Endothelial cell (in vitro differentiated cells): Measurements from ENCODE around the gene CNTNAP5. TPM values are rescaled to one million over a fixed set of nuclear protein-coding genes. Genes with fewer than 3 reads are reported as not detected.

Experiments used
- DNase-seq: peaks from one replicate; pipeline ENCODE4 v3.0.0; 2021; ENCODE audit warnings: low spot score
- H3K27ac Mint-ChIP-seq: one replicate; pipeline ENCODE4 v1.8.0; 2021; ENCODE audit warnings: mixed read lengths, inconsistent platforms; ENCODE audit not compliant: unreplicated experiment
- H3K27me3 Mint-ChIP-seq: one replicate; pipeline ENCODE4 v1.8.0; 2021; ENCODE audit warnings: mild to moderate bottlenecking, moderate library complexity, mixed read lengths, inconsistent platforms; ENCODE audit not compliant: unreplicated experiment
- H3K36me3 Mint-ChIP-seq: one replicate; pipeline ENCODE4 v1.8.0; 2021; ENCODE audit warnings: mild to moderate bottlenecking, low read depth, mixed read lengths, inconsistent platforms; ENCODE audit not compliant: unreplicated experiment
- H3K4me1 Mint-ChIP-seq: one replicate; pipeline ENCODE4 v1.8.0; 2021; ENCODE audit warnings: mild to moderate bottlenecking, mixed read lengths, inconsistent platforms; ENCODE audit not compliant: unreplicated experiment
- H3K4me3 Mint-ChIP-seq: one replicate; pipeline ENCODE4 v1.8.0; 2021; ENCODE audit warnings: mild to moderate bottlenecking, mixed read lengths, inconsistent platforms; ENCODE audit not compliant: unreplicated experiment
- H3K9me3 Mint-ChIP-seq: one replicate; pipeline ENCODE4 v1.8.0; 2021; ENCODE audit warnings: mixed read lengths, inconsistent platforms; ENCODE audit not compliant: unreplicated experiment
- total RNA-seq: library from RNA; stranded (reverse); fragmentation: NEBNext Ultra II Directional; extraction: Animal tissue kit (Norgen Biotek cat#: 25700); gene quantifications from one replicate; pipeline ENCODE4 v1.2.1, GENCODE V29; 2021; ENCODE audit not compliant: unreplicated experiment
- TF ChIP-seq, protein P1 (sequence below): fragments of 200-600 bp; sonication (generic); IDR thresholded peaks from one replicate; pipeline ENCODE4 v1.5.0; 2021; ENCODE audit warnings: antibody characterized with exemption; ENCODE audit not compliant: unreplicated experiment

Gene CNTNAP5
- total RNA-seq, 1 donor from 2014 or later, result 5.0 TPM

DNA sequence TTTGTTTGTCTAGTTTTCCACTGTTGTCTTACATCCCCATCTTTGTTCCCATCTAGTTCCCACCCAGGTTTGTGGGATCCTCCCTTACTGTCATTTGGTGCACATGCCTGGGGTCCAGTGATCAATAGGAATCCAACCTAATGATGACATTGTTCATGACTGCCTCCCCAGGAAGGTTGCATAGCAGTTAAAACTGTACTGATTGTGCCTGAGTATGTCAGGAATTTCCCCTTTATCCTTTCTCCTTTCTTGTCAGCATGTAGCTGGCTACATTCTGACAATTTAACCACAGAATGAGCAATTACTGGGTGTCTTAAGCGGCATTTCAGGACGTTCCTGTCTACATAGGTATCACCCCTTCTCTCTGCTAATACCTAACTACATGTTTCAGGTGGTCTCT is 653.0 kb downstream of the CNTNAP5 start:
- no peaks in the 10 kb centered on the region for H3K4me1 Mint-ChIP-seq
- H3K27me3 Mint-ChIP-seq, result peaks cover 3% of the 10 kb centered on the region
- peaks cover 6% of the 10 kb centered on the region for H3K36me3 Mint-ChIP-seq
- no peak overlapping the region for H3K27ac Mint-ChIP-seq
- no peaks in the 10 kb centered on the region for H3K9me3 Mint-ChIP-seq
- H3K4me3 Mint-ChIP-seq, result no peak overlapping the region
- no peak for DNase-seq
- TF ChIP-seq, protein P1, sequence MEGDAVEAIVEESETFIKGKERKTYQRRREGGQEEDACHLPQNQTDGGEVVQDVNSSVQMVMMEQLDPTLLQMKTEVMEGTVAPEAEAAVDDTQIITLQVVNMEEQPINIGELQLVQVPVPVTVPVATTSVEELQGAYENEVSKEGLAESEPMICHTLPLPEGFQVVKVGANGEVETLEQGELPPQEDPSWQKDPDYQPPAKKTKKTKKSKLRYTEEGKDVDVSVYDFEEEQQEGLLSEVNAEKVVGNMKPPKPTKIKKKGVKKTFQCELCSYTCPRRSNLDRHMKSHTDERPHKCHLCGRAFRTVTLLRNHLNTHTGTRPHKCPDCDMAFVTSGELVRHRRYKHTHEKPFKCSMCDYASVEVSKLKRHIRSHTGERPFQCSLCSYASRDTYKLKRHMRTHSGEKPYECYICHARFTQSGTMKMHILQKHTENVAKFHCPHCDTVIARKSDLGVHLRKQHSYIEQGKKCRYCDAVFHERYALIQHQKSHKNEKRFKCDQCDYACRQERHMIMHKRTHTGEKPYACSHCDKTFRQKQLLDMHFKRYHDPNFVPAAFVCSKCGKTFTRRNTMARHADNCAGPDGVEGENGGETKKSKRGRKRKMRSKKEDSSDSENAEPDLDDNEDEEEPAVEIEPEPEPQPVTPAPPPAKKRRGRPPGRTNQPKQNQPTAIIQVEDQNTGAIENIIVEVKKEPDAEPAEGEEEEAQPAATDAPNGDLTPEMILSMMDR, result no peak

DNA sequence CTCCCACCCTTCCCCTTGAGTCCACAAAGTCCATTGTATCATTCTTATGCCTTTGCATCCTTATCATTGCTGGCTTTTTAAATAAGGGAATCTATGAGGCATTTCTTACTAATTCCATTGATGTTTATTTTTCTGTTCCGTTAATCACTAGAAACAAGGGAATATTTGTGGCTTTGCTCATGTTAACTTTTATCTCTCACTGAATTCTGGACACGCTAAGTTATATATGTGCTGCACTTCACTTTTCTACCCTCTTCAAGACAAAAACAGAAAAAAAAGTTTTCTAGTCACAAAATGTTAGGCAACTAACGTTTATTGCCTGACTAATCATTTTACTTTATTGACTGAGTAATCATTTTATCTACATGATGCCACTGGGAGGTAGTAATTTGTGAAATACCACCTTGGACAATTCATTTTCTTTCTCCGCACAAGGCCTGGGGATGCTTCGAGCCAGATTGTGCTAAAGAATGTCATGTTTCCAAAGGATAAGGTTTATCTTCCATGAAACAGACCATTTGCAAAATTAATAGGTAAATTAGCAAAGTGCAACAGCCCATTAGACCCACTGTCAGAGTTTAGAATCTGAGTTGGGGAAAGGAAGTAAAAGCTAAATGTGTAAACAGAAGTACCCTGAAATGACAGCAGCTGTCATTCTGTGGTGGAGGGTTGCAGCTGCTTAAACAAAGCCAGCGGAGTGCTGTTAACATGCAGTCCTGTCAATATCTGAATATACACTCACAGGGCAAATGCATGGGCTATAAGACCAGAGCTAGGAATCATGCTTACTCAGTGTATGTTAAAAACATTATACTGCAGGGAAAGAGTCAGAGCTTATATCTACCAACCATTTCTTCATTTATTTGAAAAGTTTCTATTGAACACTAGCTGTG is 658.7 kb downstream of the CNTNAP5 start:
- no peak overlapping the region for H3K27ac Mint-ChIP-seq
- no peak overlapping the region for H3K4me3 Mint-ChIP-seq
- peaks cover 2% of the 10 kb centered on the region for H3K4me1 Mint-ChIP-seq
- TF ChIP-seq, protein P1, result no peak
- no peaks in the 10 kb centered on the region for H3K36me3 Mint-ChIP-seq
- H3K9me3 Mint-ChIP-seq, result no peaks in the 10 kb centered on the region
- DNase-seq, result no peak
- peaks cover 3% of the 10 kb centered on the region for H3K27me3 Mint-ChIP-seq

DNA sequence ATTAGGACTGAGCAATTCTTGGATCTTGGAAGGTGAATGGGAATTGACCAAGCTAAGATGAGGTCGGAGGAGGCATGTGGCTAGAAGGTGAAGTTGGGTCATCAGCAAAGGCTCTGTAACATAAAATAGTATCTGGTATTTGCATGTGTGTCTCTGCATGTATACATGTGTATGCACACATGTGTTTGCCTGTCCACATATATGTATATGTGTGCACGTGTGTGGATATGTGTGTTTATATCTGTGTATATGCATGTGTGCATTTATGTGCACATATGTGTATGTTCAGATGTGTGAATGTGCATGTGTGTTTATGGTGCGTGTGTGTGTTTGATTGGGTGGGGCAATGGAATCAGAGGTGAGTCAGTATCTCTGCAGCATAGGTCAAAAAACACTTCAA is 664.3 kb downstream of the CNTNAP5 start:
- no peaks in the 10 kb centered on the region for H3K9me3 Mint-ChIP-seq
- DNase-seq, result no peak
- no peaks in the 10 kb centered on the region for H3K27me3 Mint-ChIP-seq
- H3K4me1 Mint-ChIP-seq, result peaks cover 2% of the 10 kb centered on the region
- no peak overlapping the region for H3K27ac Mint-ChIP-seq
- TF ChIP-seq, protein P1, result no peak
- no peak overlapping the region for H3K4me3 Mint-ChIP-seq
- H3K36me3 Mint-ChIP-seq, result peaks cover 10% of the 10 kb centered on the region

DNA sequence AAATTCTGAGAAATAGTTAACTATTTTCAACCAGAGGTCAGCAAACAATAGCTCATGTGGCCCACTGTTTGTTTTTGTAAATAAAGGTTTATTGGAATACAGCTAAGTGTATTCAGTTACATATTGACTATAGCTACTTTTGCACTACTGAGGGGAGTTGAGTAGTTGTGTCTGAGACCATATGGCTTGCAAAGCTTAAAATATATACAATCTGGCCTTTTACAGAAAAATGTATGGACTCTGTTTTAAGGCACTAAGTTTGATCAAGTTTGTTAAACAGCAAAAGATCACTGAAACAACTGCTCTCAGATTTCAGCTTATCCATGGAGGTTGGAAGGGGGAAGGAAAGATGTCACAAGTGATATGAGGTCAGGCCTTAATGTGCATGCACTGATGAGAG is 667.1 kb downstream of the CNTNAP5 start:
- Mint-ChIP-seq H3K36me3 (peaks cover 10% of the 10 kb centered on the region), H3K4me1 (peaks cover 2% of the 10 kb centered on the region), H3K27me3 (no peaks in the 10 kb centered on the region), H3K27ac (no peak overlapping the region), H3K4me3 (no peak overlapping the region), H3K9me3 (no peaks in the 10 kb centered on the region)
- TF ChIP-seq, protein P1, result no peak
- no peak for DNase-seq

DNA sequence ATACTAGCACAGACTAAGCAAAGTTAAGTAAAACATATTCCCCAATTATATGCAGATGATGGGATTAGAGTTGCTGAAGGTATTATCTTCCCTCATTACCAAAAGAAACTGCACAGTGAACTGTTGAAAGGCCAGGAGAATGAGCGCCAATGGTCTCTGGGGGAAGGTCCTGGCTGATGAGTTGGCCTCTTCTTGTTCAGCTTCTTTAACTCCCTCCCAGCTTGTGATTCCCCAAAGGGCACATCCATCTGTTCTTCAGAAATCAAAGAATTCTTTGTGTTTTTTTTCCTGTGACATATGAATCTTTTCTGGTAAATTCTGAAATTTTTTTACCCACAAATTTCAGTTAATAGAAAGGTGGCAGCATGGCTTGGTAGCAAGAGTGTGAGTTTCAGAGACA is 667.6 kb downstream of the CNTNAP5 start:
- H3K9me3 Mint-ChIP-seq, result no peaks in the 10 kb centered on the region
- peaks cover 10% of the 10 kb centered on the region for H3K36me3 Mint-ChIP-seq
- TF ChIP-seq, protein P1, result no peak
- H3K4me3 Mint-ChIP-seq, result no peak overlapping the region
- DNase-seq, result no peak
- H3K4me1 Mint-ChIP-seq, result no peaks in the 10 kb centered on the region
- H3K27ac Mint-ChIP-seq, result no peak overlapping the region
- H3K27me3 Mint-ChIP-seq, result no peaks in the 10 kb centered on the region
